ENCODE results near the gene IL37. TPM values are rescaled to one million over a fixed set of nuclear protein-coding genes. Genes with fewer than 3 reads are reported as not detected.

IL37 gene
- total RNA-seq, 1 donor from 2014 or later: not detected

DNA sequence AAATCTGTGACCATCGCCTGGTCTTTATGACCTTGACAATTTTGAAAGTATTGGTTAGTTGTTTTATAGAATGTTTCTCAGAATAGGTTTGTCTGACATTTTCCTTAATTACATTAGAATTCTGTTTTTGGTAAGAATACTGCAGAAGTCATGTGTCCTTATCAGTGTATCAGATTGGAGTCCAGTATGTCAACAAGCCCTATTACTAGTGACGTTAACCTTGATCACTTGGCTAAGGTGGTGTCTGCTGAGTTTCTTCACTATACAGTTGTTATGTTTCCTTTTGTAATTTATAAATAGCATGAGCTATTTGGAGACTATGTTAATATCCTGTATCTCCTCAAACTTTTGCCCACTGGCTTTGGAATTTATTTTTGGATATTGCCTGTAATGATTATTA lies 56.1 kb downstream of the IL37 start:
- no peaks in the 10 kb centered on the region for H3K36me3 Mint-ChIP-seq (ENCODE audit: unreplicated experiment)
- H3K27me3 Mint-ChIP-seq (ENCODE audit: unreplicated experiment): peaks cover 1% of the 10 kb centered on the region
- peaks cover 2% of the 10 kb centered on the region for H3K9me3 Mint-ChIP-seq (ENCODE audit: unreplicated experiment)
- no peak overlapping the region for H3K4me3 Mint-ChIP-seq (ENCODE audit: unreplicated experiment)
- TF ChIP-seq, protein P1, sequence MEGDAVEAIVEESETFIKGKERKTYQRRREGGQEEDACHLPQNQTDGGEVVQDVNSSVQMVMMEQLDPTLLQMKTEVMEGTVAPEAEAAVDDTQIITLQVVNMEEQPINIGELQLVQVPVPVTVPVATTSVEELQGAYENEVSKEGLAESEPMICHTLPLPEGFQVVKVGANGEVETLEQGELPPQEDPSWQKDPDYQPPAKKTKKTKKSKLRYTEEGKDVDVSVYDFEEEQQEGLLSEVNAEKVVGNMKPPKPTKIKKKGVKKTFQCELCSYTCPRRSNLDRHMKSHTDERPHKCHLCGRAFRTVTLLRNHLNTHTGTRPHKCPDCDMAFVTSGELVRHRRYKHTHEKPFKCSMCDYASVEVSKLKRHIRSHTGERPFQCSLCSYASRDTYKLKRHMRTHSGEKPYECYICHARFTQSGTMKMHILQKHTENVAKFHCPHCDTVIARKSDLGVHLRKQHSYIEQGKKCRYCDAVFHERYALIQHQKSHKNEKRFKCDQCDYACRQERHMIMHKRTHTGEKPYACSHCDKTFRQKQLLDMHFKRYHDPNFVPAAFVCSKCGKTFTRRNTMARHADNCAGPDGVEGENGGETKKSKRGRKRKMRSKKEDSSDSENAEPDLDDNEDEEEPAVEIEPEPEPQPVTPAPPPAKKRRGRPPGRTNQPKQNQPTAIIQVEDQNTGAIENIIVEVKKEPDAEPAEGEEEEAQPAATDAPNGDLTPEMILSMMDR (IDR thresholded peaks at IDR 0.05; ENCODE audit: partially characterized antibody, unreplicated experiment): no peak
- H3K27ac Mint-ChIP-seq (ENCODE audit: unreplicated experiment): no peak overlapping the region
- no peak for DNase-seq
- H3K4me1 Mint-ChIP-seq (ENCODE audit: low read depth, unreplicated experiment): no peaks in the 10 kb centered on the region

Other genes with a start within 250 kb of the IL37 start
- not detected for gene NT5DC4, start 190.1 kb upstream of the IL37 start, total RNA-seq (ENCODE audit: unreplicated experiment)
- gene CKAP2L, start 146.6 kb upstream of the IL37 start, total RNA-seq (ENCODE audit: unreplicated experiment): 3.3 TPM
- not detected for gene IL1A, start 126.7 kb upstream of the IL37 start, total RNA-seq (ENCODE audit: unreplicated experiment)
- not detected for gene IL1B, start 74.4 kb upstream of the IL37 start, total RNA-seq (ENCODE audit: unreplicated experiment)
- not detected for gene IL36G, start 66.8 kb downstream of the IL37 start, total RNA-seq (ENCODE audit: unreplicated experiment)
- not detected for gene IL36A, start 94.3 kb downstream of the IL37 start, total RNA-seq (ENCODE audit: unreplicated experiment)
- not detected for gene IL36B, start 141.7 kb downstream of the IL37 start, total RNA-seq (ENCODE audit: unreplicated experiment)
- not detected for gene IL36RN, start 148.0 kb downstream of the IL37 start, total RNA-seq (ENCODE audit: unreplicated experiment)
- not detected for gene IL1F10, start 156.8 kb downstream of the IL37 start, total RNA-seq (ENCODE audit: unreplicated experiment)
- gene IL1RN, start 216.4 kb downstream of the IL37 start, total RNA-seq (ENCODE audit: unreplicated experiment): not detected

Data from glutamatergic neuron (in vitro differentiated cells).